ENCODE results near the gene SSPN.
"Not testable (repeated sequence)": the region's sequence is repeated elsewhere in the genome, so short reads cannot be mapped to it uniquely, and the experiment has no call there.

SSPN gene

GRCh38 chr12:26231470-26231869 is 36.1 kb downstream of the SSPN start:
- DNase-seq: no peak

GRCh38 chr12:26231921-26232320 is 36.5 kb downstream of the SSPN start:
- no peak for DNase-seq

- no peak for DNase-seq
These were observed 38.3 kb downstream of the SSPN start for GRCh38 chr12:26233631-26234030.

- not testable (repeated sequence) for DNase-seq
These were observed 40.1 kb downstream of the SSPN start for GRCh38 chr12:26235465-26235864.

- no peak for DNase-seq
These were observed 43.2 kb downstream of the SSPN start for GRCh38 chr12:26238341-26239121.

GRCh38 chr12:26239122-26239851 is 43.9 kb downstream of the SSPN start:
- no peak for DNase-seq

- no peak for DNase-seq
These were observed 44.8 kb downstream of the SSPN start for GRCh38 chr12:26239852-26240815.

- DNase-seq: no peak
These were observed 45.7 kb downstream of the SSPN start for GRCh38 chr12:26241080-26241479.

- DNase-seq: no peak
These were observed 47.3 kb downstream of the SSPN start for GRCh38 chr12:26242683-26243082.

GRCh38 chr12:26244503-26244902 is 49.1 kb downstream of the SSPN start:
- DNase-seq: no peak

GRCh38 chr12:26245175-26245942 is 50.0 kb downstream of the SSPN start:
- no peak for DNase-seq

- no peak for DNase-seq
These were observed 51.3 kb downstream of the SSPN start for GRCh38 chr12:26246483-26247164.

- DNase-seq: no peak
These were observed 52.5 kb downstream of the SSPN start for GRCh38 chr12:26247873-26248272.

- no peak for DNase-seq
These were observed 55.4 kb downstream of the SSPN start for GRCh38 chr12:26250801-26251200.

- no peak for DNase-seq
These were observed 56.2 kb downstream of the SSPN start for GRCh38 chr12:26251600-26251999.

- no peak for DNase-seq
These were observed 57.6 kb downstream of the SSPN start for GRCh38 chr12:26252946-26253345.

GRCh38 chr12:26255893-26256645 is 60.7 kb downstream of the SSPN start:
- no peak for DNase-seq

GRCh38 chr12:26264215-26264838 is 69.0 kb downstream of the SSPN start:
- DNase-seq: no peak

- no peak for DNase-seq
These were observed 70.2 kb downstream of the SSPN start for GRCh38 chr12:26265606-26266005.

- DNase-seq: no peak
These were observed 71.5 kb downstream of the SSPN start for GRCh38 chr12:26266881-26267280.

Measured in NCI-H748 treated with DMSO at 0.1 percent for 48 hours (cell line).